HG03354 (cell line): ENCODE results near the gene ADIPOQ.
"Not testable (repeated sequence)": the region's sequence is repeated elsewhere in the genome, so short reads cannot be mapped to it uniquely, and the experiment has no call there.

Source experiments
- ATAC-seq: cut with Tn5 transposase; IDR thresholded peaks from one replicate; pipeline ENCODE4 v1.9.1; 2021; ENCODE audit warnings: mild to moderate bottlenecking; ENCODE audit not compliant: unreplicated experiment, poor library complexity, severe bottlenecking

The ADIPOQ gene

GRCh38 chr3:186842426-186843038 is at the start of gene ADIPOQ:
TSS of gene ADIPOQ (plus strand) at chr3:186842710. CDS start at chr3:186853059, 10,349 bp downstream.
- ATAC-seq = no peak

GRCh38 chr3:186798239-186798874 is 44.2 kb upstream of the ADIPOQ start:
- no peak for ATAC-seq

GRCh38 chr3:186800285-186800684 is 42.2 kb upstream of the ADIPOQ start:
- no peak for ATAC-seq

GRCh38 chr3:186802701-186803100 is 39.8 kb upstream of the ADIPOQ start:
- no peak for ATAC-seq

- not testable (repeated sequence) for ATAC-seq
These were observed 39.1 kb upstream of the ADIPOQ start for GRCh38 chr3:186803447-186803846.

GRCh38 chr3:186806089-186807055 is 36.1 kb upstream of the ADIPOQ start, which contains the start of gene RFC4:
TSS of gene RFC4 (minus strand) at chr3:186806482. CDS start at chr3:186804713, 1,769 bp downstream.
- peak; percentile 93 for ATAC-seq

GRCh38 chr3:186807231-186807630 is 35.3 kb upstream of the ADIPOQ start:
- no peak for ATAC-seq

GRCh38 chr3:186810336-186810996 is 32.0 kb upstream of the ADIPOQ start:
- ATAC-seq = no peak

- ATAC-seq = not testable (repeated sequence)
These were observed 31.2 kb upstream of the ADIPOQ start for GRCh38 chr3:186811313-186811712.

- ATAC-seq = no peak
These were observed 28.4 kb upstream of the ADIPOQ start for GRCh38 chr3:186814100-186814499.

- no peak for ATAC-seq
These were observed 27.1 kb upstream of the ADIPOQ start for GRCh38 chr3:186815435-186815834.

- no peak for ATAC-seq
These were observed 24.0 kb upstream of the ADIPOQ start for GRCh38 chr3:186818516-186818915.

GRCh38 chr3:186818956-186819355 is 23.6 kb upstream of the ADIPOQ start:
- ATAC-seq = no peak

GRCh38 chr3:186821429-186822387 is 20.8 kb upstream of the ADIPOQ start:
- ATAC-seq = no peak

GRCh38 chr3:186822388-186822759 is 20.1 kb upstream of the ADIPOQ start:
- ATAC-seq = not testable (repeated sequence)

GRCh38 chr3:186823386-186823785 is 19.1 kb upstream of the ADIPOQ start:
- ATAC-seq = no peak

- no peak for ATAC-seq
These were observed 17.9 kb upstream of the ADIPOQ start for GRCh38 chr3:186824430-186825139.

- no peak for ATAC-seq
These were observed 17.2 kb upstream of the ADIPOQ start for GRCh38 chr3:186825294-186825821.
